Esophagus (tissue), 2 donors: ENCODE measurements around the gene BPIFB3. TPM values are rescaled to one million over a fixed set of nuclear protein-coding genes. Genes with fewer than 3 reads are reported as not detected.

Experiments
- H3K27ac ChIP-seq, 2 donors: one replicate each; pipeline ENCODE4 v1.5.1; 2013; ENCODE audit warnings: low read depth in 2 of 2, mild to moderate bottlenecking in 2 of 2, inconsistent platforms in 1 of 2, low read length in 1 of 2, moderate library complexity in 1 of 2
- H3K27me3 ChIP-seq, 2 donors: one replicate each; pipeline ENCODE4 v1.6.1; 2013; ENCODE audit warnings: low read length in 2 of 2, control low read depth in 1 of 2, mild to moderate bottlenecking in 1 of 2; ENCODE audit not compliant: insufficient read depth in 2 of 2, control insufficient read depth in 1 of 2
- H3K36me3 ChIP-seq, 2 donors: one replicate each; pipeline ENCODE4 v1.6.1; 2013; ENCODE audit warnings: low read length in 1 of 2; ENCODE audit not compliant: control insufficient read depth in 2 of 2, insufficient read depth in 2 of 2
- H3K4me1 ChIP-seq, 2 donors: one replicate each; pipeline ENCODE4 v1.6.1; 2013; ENCODE audit warnings: low read length in 1 of 2; ENCODE audit not compliant: control insufficient read depth in 2 of 2, insufficient read depth in 2 of 2
- H3K4me3 ChIP-seq, 2 donors: one replicate each; pipeline ENCODE4 v1.5.1; 2013; ENCODE audit warnings: low read length in 2 of 2, mild to moderate bottlenecking in 2 of 2, low read depth in 1 of 2, moderate library complexity in 1 of 2
- H3K9me3 ChIP-seq, 2 donors: one replicate each; pipeline ENCODE4 v1.6.1; 2013; ENCODE audit warnings: mild to moderate bottlenecking in 2 of 2, low read depth in 1 of 2, low read length in 1 of 2, moderate library complexity in 1 of 2; ENCODE audit not compliant: control insufficient read depth in 2 of 2, insufficient read depth in 1 of 2
- WGBS, 2 donors: extraction: QIAGEN DNeasy Blood & Tissue Kit; methylation state at CpG; one replicate each; pipeline ENCODE4 v1.1.7; 2013; 5-methylcytosine and 5-hydroxymethylcytosine counted together
- polyA plus RNA-seq, 2 donors: library from polyadenylated mRNA; stranded (reverse); fragments of 200-250 nt; gene quantifications; one replicate each; pipeline ENCODE4 v1.2.3, GENCODE V29; 2013
- donor health status: healthy with polysubstance abuse.
- donor health status: Bipolar disorder and iron deficiency.

The BPIFB3 gene
- polyA plus RNA-seq, 2 donors, result not detected

DNA sequence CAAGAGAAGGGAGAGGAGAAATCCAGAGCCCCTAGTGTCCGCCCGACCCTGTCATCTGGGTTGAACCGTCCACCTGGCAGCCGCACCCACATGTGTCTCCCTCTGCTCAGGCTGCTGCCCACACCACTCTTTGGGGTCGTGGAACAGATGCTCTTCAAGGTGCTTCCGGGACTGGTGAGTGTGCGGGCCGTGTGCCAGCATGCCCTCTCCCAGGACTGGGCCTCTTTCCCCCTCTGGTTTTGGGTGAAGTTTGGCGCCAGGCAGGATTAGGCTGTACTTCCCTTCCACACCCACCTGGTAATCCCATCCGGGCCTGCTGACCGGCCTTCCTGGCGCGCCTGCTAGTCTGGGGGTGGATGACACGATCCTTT, 7.9 kb downstream of the BPIFB3 start:
- no peaks in the 10 kb centered on the region for H3K27me3 ChIP-seq
- no peaks in the 10 kb centered on the region for H3K4me1 ChIP-seq
- no peaks in the 10 kb centered on the region for H3K36me3 ChIP-seq
- H3K9me3 ChIP-seq, result no peaks in the 10 kb centered on the region
- WGBS, 2 donors, result 69 to 72% methylated on average over 14 of the region's 14 CpGs
- no peak overlapping the region for H3K4me3 ChIP-seq
- no peak overlapping the region for H3K27ac ChIP-seq

DNA sequence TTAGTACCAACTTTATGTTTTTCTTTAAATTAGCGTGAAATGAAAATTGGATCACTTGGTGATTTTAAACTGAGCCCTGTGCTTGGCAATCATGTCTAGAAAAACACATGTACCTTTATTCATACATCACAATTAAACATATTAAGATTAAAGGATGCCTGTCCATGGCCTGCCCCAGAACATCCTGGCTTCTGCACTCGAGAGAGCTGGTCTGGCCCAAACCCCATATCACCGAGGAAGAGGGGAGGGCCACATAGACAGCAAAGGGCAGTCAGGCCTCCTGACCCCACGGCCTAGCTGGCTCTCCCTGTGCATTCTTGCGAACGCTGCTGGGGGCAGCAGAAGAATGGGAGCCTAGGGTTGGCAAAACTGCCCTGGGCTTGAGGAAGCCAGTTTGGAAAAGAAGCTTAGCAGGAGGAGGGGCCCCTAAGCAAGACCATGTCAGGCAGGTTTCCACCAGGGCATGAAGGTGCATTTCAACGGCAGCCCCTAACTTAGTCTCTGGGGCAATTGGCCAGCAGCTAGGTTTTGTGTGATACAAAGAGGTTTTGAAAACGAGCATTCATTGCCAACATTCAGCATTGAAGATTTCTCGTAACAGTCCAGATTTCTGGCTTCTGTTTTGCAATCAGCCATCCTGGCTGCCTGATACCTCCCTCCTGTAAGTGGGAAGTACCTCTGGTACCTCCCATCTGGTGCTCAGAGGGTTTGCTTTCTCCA, 8.6 kb downstream of the BPIFB3 start:
- no peaks in the 10 kb centered on the region for H3K4me1 ChIP-seq
- 51 to 52% methylated on average over 9 of the region's 9 CpGs for WGBS, 2 donors
- no peaks in the 10 kb centered on the region for H3K27me3 ChIP-seq
- H3K4me3 ChIP-seq, result no peak overlapping the region
- no peak overlapping the region for H3K27ac ChIP-seq
- H3K36me3 ChIP-seq, result no peaks in the 10 kb centered on the region
- no peaks in the 10 kb centered on the region for H3K9me3 ChIP-seq

DNA sequence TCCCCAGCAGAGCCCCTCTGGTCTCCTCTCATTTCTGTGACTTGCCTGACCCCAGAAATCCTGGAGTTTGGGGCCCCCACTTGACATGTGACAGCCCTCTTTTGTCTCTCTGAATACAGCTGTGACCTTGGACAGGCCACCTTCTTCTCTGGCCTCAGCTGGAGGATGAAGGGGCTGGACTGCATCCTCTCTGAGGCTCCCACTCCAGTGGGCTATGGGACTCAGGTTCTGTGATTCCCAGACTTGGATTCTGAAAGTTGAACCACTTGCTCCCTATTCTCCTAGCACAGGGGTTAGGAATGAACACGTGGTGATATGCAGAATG, 9.1 kb downstream of the BPIFB3 start:
- H3K4me1 ChIP-seq, result no peaks in the 10 kb centered on the region
- H3K27ac ChIP-seq, result no peak overlapping the region
- H3K36me3 ChIP-seq, result no peaks in the 10 kb centered on the region
- H3K4me3 ChIP-seq, result no peak overlapping the region
- 83 to 89% methylated on average over 1 of the region's 1 CpG for WGBS, 2 donors
- no peaks in the 10 kb centered on the region for H3K9me3 ChIP-seq
- H3K27me3 ChIP-seq, result no peaks in the 10 kb centered on the region

DNA sequence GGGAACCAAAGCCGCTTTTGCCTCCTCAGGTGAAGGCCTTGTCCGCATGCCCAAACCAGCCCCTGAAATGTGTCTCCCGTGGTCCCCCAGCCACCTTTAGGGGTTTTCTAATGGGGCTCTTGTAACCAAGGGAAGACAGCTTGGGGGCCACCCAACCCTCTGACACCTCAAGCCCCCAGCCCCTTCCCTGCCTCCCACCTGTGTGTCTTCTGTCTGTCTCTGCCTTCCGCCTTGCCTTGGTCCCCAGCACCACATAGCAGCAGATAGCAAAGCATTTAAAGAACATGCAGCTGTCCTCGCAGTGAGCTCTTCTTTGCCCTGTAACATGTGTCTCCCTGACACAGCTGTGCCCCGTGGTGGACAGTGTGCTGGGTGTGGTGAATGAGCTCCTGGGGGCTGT, 9.6 kb downstream of the BPIFB3 start:
- Histone ChIP-seq H3K4me1 (no peaks in the 10 kb centered on the region), H3K27ac (no peak overlapping the region), H3K27me3 (no peaks in the 10 kb centered on the region), H3K36me3 (no peaks in the 10 kb centered on the region), H3K9me3 (no peaks in the 10 kb centered on the region), H3K4me3 (no peak overlapping the region)
- 88 to 91% methylated on average over 6 of the region's 6 CpGs for WGBS, 2 donors

DNA sequence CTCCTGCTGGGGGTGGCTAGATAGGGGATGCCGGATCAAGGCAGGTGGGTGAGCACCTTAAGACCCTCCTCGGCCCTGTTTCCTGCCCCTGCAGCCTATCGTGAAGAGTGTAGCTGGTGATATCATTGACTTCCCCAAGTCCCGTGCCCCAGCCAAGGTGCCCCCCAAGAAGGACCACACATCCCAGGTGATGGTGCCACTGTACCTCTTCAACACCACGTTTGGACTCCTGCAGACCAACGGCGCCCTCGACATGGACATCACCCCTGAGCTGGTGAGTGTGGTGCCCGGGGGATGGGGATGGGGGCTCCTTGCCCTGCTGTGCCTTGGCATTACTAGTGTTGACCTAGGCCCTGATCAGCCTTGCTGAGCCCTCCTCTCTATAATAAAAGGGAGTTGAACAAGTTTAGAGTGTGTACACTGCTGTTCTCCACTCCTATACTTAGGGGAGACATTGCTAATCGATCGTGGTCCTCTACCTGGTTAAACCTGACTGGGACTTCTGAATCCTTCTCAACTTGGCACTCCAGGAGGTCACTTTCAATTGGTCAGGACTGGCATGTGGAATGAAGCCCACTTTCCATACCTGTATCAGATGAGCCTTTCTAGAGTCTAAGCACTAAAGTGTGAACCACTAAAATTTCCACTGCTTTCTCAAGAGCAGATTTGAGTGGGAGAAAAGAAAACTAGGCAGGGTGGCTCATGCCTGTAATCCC, 11.0 kb downstream of the BPIFB3 start:
- no peaks in the 10 kb centered on the region for H3K9me3 ChIP-seq
- 92 to 93% methylated on average over 11 of the region's 11 CpGs for WGBS, 2 donors
- no peak overlapping the region for H3K27ac ChIP-seq
- H3K36me3 ChIP-seq, result no peaks in the 10 kb centered on the region
- no peaks in the 10 kb centered on the region for H3K27me3 ChIP-seq
- H3K4me3 ChIP-seq, result no peak overlapping the region
- H3K4me1 ChIP-seq, result no peaks in the 10 kb centered on the region

DNA sequence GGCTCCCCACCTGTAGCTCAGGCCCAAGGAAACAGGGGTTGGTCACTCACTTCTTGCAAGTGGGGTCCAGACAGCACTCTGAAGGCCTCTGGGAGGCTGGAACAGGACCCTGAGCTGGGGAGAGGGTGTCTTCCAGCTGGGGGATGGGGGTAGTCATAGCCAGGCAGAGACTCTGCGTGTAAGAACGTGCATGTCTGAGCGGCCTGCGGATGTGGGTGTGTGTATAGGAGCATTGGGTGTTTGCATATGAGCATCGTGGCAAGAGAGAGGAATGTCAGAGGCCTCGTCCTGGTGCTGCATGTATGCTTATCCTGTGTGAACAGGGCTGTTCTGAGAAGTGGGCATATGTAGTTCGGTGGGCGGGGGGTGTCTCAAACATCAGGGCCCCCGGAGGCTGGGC, 12.1 kb downstream of the BPIFB3 start:
- no peaks in the 10 kb centered on the region for H3K27me3 ChIP-seq
- 59 to 63% methylated on average over 9 of the region's 9 CpGs for WGBS, 2 donors

DNA sequence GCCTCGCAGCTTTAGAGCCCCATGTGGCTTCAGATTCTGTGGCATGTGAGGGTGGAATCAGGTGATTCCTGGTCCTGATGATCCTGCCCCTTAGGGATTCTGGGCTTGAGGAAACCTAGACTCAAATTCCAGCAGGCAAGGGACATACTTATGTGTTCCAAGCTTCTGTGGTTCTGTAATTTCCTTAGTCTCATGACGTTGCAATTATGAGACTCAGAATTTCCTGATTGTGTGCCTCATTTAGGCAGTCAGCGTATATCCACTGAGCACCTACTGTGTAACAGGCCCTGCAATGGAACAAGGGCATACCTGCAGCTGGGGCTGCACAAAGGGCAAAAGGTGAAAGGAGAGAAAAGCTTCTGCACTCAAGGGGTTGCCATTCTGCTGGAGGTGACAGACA, 14.1 kb downstream of the BPIFB3 start:
- no peaks in the 10 kb centered on the region for H3K9me3 ChIP-seq
- no peaks in the 10 kb centered on the region for H3K4me1 ChIP-seq
- WGBS, 2 donors, result 73 to 81% methylated on average over 3 of the region's 3 CpGs
- no peaks in the 10 kb centered on the region for H3K27me3 ChIP-seq
- no peak overlapping the region for H3K27ac ChIP-seq
- no peaks in the 10 kb centered on the region for H3K36me3 ChIP-seq
- H3K4me3 ChIP-seq, result no peak overlapping the region

More for the DNA sequence above, 12.1 kb downstream of the BPIFB3 start:
- no peaks in the 10 kb centered on the region for H3K4me1 ChIP-seq
- no peak overlapping the region for H3K27ac ChIP-seq
- H3K9me3 ChIP-seq, result no peaks in the 10 kb centered on the region
- no peak overlapping the region for H3K4me3 ChIP-seq
- H3K36me3 ChIP-seq, result no peaks in the 10 kb centered on the region

DNA sequence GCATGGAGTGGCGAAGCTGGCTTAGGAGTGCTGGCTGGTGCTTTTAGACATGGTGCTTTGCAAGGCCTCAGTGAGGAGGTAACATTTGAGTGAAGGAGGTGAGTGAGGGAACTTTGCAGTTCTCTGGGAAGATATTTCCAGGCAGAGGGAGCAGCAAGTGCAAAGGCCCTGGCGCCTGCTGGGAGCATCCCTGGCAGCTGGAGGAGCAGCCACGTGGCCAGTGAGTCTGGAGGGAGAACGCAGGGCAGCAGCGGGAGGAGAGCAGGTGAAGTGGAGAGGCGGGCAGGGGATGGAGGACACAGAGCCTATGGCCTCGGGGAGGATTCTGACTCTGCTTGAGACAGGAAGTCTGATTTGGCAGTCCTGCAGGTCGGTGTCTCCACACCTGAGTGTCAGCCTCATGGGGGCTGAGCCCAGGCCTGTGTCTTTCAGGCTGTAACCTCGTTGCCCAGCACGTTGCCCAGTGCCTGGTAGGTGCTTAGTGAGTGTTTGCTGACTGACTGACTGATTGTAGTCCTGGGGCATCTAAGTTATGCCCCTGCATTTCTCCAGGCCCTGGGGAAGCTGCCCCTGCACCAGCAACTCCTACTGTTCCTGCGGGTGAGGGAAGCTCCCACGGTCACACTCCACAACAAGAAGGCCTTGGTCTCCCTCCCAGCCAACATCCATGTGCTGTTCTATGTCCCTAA, 14.7 kb downstream of the BPIFB3 start:
- 81% methylated on average over 12 of the region's 12 CpGs for WGBS, 2 donors

DNA sequence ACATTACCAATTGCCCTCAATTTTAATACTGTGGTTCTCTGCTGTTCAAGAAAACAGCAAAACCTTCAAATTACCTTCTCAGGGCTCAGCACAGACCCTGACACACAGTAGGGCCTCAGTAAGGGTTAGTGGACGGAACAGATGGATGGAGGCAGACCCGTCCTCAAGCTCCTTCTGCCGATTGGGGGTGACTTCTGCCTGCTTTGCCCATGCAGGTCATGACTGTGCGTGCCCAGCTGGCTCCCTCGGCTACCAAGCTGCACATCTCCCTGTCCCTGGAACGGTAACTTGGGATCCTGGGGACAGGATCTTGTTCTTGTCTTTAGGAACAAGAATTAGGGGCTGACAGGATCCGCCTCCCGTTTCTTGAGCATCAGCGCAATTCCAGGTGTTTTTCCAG, 16.0 kb downstream of the BPIFB3 start:
- Histone ChIP-seq H3K4me1 (no peaks in the 10 kb centered on the region), H3K27ac (no peak overlapping the region), H3K9me3 (no peaks in the 10 kb centered on the region), H3K36me3 (no peaks in the 10 kb centered on the region), H3K27me3 (no peaks in the 10 kb centered on the region), H3K4me3 (no peak overlapping the region)
- WGBS, 2 donors, result 82 to 85% methylated on average over 9 of the region's 9 CpGs

More for the DNA sequence above, 14.7 kb downstream of the BPIFB3 start:
- no peaks in the 10 kb centered on the region for H3K36me3 ChIP-seq
- H3K27me3 ChIP-seq, result no peaks in the 10 kb centered on the region
- no peak overlapping the region for H3K27ac ChIP-seq
- H3K9me3 ChIP-seq, result no peaks in the 10 kb centered on the region
- H3K4me1 ChIP-seq, result no peaks in the 10 kb centered on the region
- H3K4me3 ChIP-seq, result no peak overlapping the region
